Measurements from ENCODE around the gene ADAM17. TPM values are rescaled to one million over a fixed set of nuclear protein-coding genes. Genes with fewer than 3 reads are reported as not detected.
"Not testable (repeated sequence)": the region's sequence is repeated elsewhere in the genome, so short reads cannot be mapped to it uniquely, and the experiment has no call there.

Gene ADAM17
- total RNA-seq, 2 experiments from 2014 or later, result 23.0 to 24.4 TPM

GRCh38 chr2:9556121-9556743, 602 bp upstream of the ADAM17 start:
- peaks cover 15% of the 10 kb centered on the region for H3K36me3 Mint-ChIP-seq (ENCODE audit: low read depth)
- H3K27ac Mint-ChIP-seq, result peak overlapping the region; percentile 97
- DNase-seq, result no peak
- no peaks in the 10 kb centered on the region for H3K9me3 Mint-ChIP-seq
- no peaks in the 10 kb centered on the region for H3K27me3 Mint-ChIP-seq
- H3K4me1 Mint-ChIP-seq, result peaks cover 55% of the 10 kb centered on the region
- CTCF ChIA-PET, result interaction anchor here (0.7 to 2.8 kb wide), 14 partner anchors 8 to 797 kb away, joined by 3 to 9 read pairs (median 3); no protein-coding TSS in a partner anchor
- peak overlapping the region; percentile 96 for H3K4me3 Mint-ChIP-seq
- POLR2A ChIA-PET, result interaction anchor here (0.7 to 1.6 kb wide), 3 partner anchors 58 to 100 kb away, joined by 3 to 7 read pairs (median 4); no protein-coding TSS in a partner anchor

GRCh38 chr2:9554921-9555296, 721 bp downstream of the ADAM17 start:
- no peaks in the 10 kb centered on the region for H3K27me3 Mint-ChIP-seq

GRCh38 chr2:9552219-9553178, 3.1 kb downstream of the ADAM17 start:
- CTCF ChIA-PET, result interaction anchor here (0.7 kb wide), 1 partner anchor 1804 kb away, joined by 3 read pairs; no protein-coding TSS in a partner anchor
- Mint-ChIP-seq H3K9me3 (no peaks in the 10 kb centered on the region), H3K27ac (peak overlapping the region; percentile 77), H3K36me3 (ENCODE audit: low read depth) (peaks cover 7% of the 10 kb centered on the region), H3K27me3 (no peaks in the 10 kb centered on the region), H3K4me1 (peaks cover 66% of the 10 kb centered on the region), H3K4me3 (peak overlapping the region; percentile 2)
- no peak for DNase-seq
- POLR2A ChIA-PET, result no interaction called here

More at GRCh38 chr2:9554921-9555296, 721 bp downstream of the ADAM17 start:
- Mint-ChIP-seq H3K36me3 (ENCODE audit: low read depth) (peaks cover 11% of the 10 kb centered on the region), H3K9me3 (no peaks in the 10 kb centered on the region), H3K27ac (peak overlapping the region; percentile 97), H3K4me3 (peak overlapping the region; percentile 96), H3K4me1 (peaks cover 57% of the 10 kb centered on the region)
- ChIA-PET CTCF (interaction anchor here (1.0 to 2.8 kb wide), 9 partner anchors 11 to 798 kb away, joined by 3 to 9 read pairs (median 3); no protein-coding TSS in a partner anchor), POLR2A (interaction anchor here (0.6 to 0.7 kb wide), 2 partner anchors 77 to 198 kb away, joined by 3 to 5 read pairs; no protein-coding TSS in a partner anchor)
- DNase-seq, result peak; percentile 50

GRCh38 chr2:9550859-9551391, 4.7 kb downstream of the ADAM17 start:
- peaks cover 62% of the 10 kb centered on the region for H3K4me1 Mint-ChIP-seq
- H3K36me3 Mint-ChIP-seq (ENCODE audit: low read depth); DNase-seq; H3K9me3 Mint-ChIP-seq; H3K27ac Mint-ChIP-seq; POLR2A ChIA-PET; H3K4me3 Mint-ChIP-seq; H3K27me3 Mint-ChIP-seq: not testable (repeated sequence)
- CTCF ChIA-PET, result interaction anchor here (0.6 to 1.2 kb wide), 4 partner anchors 19 to 898 kb away, joined by 3 to 4 read pairs (median 3); no protein-coding TSS in a partner anchor

GRCh38 chr2:9549420-9549819, 6.2 kb downstream of the ADAM17 start:
- H3K27ac Mint-ChIP-seq, result no peak overlapping the region
- POLR2A ChIA-PET, result no interaction called here

GRCh38 chr2:9548506-9548905, 7.1 kb downstream of the ADAM17 start:
- POLR2A ChIA-PET, result interaction anchor here (0.6 kb wide), 1 partner anchor 16 kb away, joined by 3 read pairs; no protein-coding TSS in a partner anchor
- Mint-ChIP-seq H3K27me3 (no peaks in the 10 kb centered on the region), H3K36me3 (ENCODE audit: low read depth) (peaks cover 7% of the 10 kb centered on the region), H3K27ac (peak overlapping the region; percentile 81), H3K9me3 (no peaks in the 10 kb centered on the region), H3K4me3 (peak overlapping the region; percentile 58), H3K4me1 (peaks cover 64% of the 10 kb centered on the region)
- CTCF ChIA-PET, result interaction anchor here (0.8 to 0.9 kb wide), 2 partner anchors 27 to 165 kb away, joined by 3 read pairs; no protein-coding TSS in a partner anchor
- DNase-seq, result no peak

More at GRCh38 chr2:9549420-9549819, 6.2 kb downstream of the ADAM17 start:
- H3K36me3 Mint-ChIP-seq (ENCODE audit: low read depth), result peaks cover 7% of the 10 kb centered on the region
- H3K4me3 Mint-ChIP-seq, result no peak overlapping the region
- CTCF ChIA-PET, result interaction anchor here (0.8 to 0.9 kb wide), 2 partner anchors 28 to 164 kb away, joined by 3 read pairs; no protein-coding TSS in a partner anchor
- no peaks in the 10 kb centered on the region for H3K9me3 Mint-ChIP-seq
- H3K27me3 Mint-ChIP-seq, result no peaks in the 10 kb centered on the region
- peaks cover 64% of the 10 kb centered on the region for H3K4me1 Mint-ChIP-seq
- no peak for DNase-seq

DNA sequence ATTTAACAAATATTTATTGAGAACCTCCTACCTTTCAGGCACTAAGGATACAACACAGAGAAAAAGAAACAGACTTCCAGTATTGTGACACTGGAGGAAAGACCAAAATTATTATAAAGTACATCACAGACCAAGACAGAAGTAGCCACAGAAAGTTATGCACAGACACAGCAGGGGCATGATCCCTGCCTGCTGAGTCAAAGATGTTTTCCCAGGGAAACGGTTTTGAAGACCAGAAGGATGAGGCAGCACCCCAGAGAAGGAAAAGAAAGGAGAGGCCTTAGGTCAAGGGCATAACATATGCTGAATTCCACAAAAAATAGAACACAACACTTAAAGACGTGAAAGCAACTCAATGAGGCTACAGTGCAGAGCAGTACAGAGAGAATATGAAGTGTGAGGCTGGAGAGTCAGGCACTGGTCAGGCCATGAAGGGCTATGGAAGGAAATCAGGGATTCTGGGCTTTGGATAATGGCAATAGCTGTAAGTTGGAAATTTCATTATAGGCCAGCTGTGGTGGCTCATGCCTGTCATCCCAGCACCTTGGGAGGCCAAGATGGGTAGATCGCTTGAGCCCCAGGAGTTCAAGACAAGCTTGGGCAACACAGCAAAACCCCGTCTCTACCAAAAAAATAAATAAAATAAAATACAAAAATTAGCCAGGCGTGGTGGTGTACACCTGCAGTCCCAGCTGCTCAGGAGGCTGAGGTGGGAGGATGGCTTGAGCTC, 8.2 kb downstream of the ADAM17 start:
- Mint-ChIP-seq H3K9me3 (no peaks in the 10 kb centered on the region), H3K4me1 (peaks cover 62% of the 10 kb centered on the region), H3K27me3 (no peaks in the 10 kb centered on the region), H3K36me3 (ENCODE audit: low read depth) (peaks cover 13% of the 10 kb centered on the region), H3K4me3 (no peak overlapping the region), H3K27ac (no peak overlapping the region)
- POLR2A ChIA-PET, result no interaction called here
- DNase-seq, result no peak
- CTCF ChIA-PET, result interaction anchor here (0.6 to 0.7 kb wide), 2 partner anchors 10 to 257 kb away, joined by 3 to 4 read pairs; no protein-coding TSS in a partner anchor

GRCh38 chr2:9545502-9545901, 10.1 kb downstream of the ADAM17 start:
- H3K9me3 Mint-ChIP-seq, result no peaks in the 10 kb centered on the region
- no peak overlapping the region for H3K27ac Mint-ChIP-seq
- no peak overlapping the region for H3K4me3 Mint-ChIP-seq
- peaks cover 20% of the 10 kb centered on the region for H3K36me3 Mint-ChIP-seq (ENCODE audit: low read depth)
- no peak for DNase-seq
- H3K27me3 Mint-ChIP-seq, result no peaks in the 10 kb centered on the region
- peaks cover 49% of the 10 kb centered on the region for H3K4me1 Mint-ChIP-seq
- ChIA-PET POLR2A (no interaction called here), CTCF (interaction anchor here (0.8 kb wide), 1 partner anchor 237 kb away, joined by 3 read pairs; no protein-coding TSS in a partner anchor)

GRCh38 chr2:9543557-9543956, 12.1 kb downstream of the ADAM17 start:
- Mint-ChIP-seq H3K27me3 (no peaks in the 10 kb centered on the region), H3K4me3 (no peak overlapping the region), H3K9me3 (no peaks in the 10 kb centered on the region), H3K4me1 (peaks cover 43% of the 10 kb centered on the region), H3K36me3 (ENCODE audit: low read depth) (peaks cover 24% of the 10 kb centered on the region), H3K27ac (peak overlapping the region; percentile 42)
- ChIA-PET POLR2A (no interaction called here), CTCF (interaction anchor here (0.6 to 1.0 kb wide), 3 partner anchors 12 to 569 kb away, joined by 3 read pairs; partner anchors contain the start of gene ADAM17)
- DNase-seq, result peak; percentile 13

DNA sequence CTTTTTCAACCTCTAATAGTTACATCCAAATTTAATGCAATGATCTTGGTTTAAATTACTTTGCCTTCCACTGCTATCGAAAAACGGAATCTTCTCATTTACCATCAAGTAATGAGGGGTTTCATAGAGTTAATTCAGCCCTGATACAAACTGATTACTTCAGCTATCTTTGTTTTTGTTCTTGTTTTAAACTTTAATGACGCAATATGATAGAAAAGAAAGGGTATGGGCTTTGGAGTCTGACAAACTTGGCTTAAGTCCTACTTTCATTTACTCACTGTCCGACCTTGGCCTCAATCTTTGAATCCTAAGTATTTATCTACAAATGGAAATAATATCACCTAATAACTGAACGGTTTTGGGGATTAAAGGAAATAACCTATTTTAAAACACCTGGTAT, 16.1 kb downstream of the ADAM17 start:
- POLR2A ChIA-PET, result no interaction called here
- no peaks in the 10 kb centered on the region for H3K9me3 Mint-ChIP-seq
- CTCF ChIA-PET, result interaction anchor here (0.6 to 1.3 kb wide), 2 partner anchors 21 to 41 kb away, joined by 3 read pairs; no protein-coding TSS in a partner anchor
- no peaks in the 10 kb centered on the region for H3K27me3 Mint-ChIP-seq
- peaks cover 33% of the 10 kb centered on the region for H3K4me1 Mint-ChIP-seq
- DNase-seq, result no peak
- no peak overlapping the region for H3K4me3 Mint-ChIP-seq
- peaks cover 31% of the 10 kb centered on the region for H3K36me3 Mint-ChIP-seq (ENCODE audit: low read depth)
- no peak overlapping the region for H3K27ac Mint-ChIP-seq

DNA sequence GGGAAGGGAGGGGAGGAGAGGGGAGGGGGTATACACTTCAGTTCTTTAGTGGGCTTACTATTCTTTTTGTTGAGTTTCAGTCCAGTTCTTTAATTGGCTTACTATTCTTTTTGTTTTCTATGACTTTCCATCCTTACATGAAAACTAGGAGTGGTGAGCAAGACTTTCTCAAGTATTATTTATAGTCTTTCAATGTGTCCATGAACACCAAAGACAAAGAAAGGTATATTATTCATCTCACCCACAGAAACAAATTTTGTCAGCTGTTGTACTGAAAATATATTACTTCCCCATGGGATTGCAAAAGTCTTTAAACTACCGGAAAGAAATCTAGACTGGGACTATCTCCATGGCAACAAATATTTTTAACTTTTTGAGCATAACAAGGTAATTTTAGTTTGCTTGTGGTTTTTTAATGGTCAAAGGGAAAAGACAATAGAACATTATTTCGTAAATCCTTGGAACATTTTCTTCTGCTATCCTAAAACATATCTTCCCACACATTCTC, 17.6 kb downstream of the ADAM17 start:
- Mint-ChIP-seq H3K27ac (no peak overlapping the region), H3K4me3 (no peak overlapping the region), H3K9me3 (no peaks in the 10 kb centered on the region), H3K4me1 (peaks cover 26% of the 10 kb centered on the region), H3K27me3 (no peaks in the 10 kb centered on the region), H3K36me3 (ENCODE audit: low read depth) (peaks cover 25% of the 10 kb centered on the region)
- POLR2A ChIA-PET, result no interaction called here
- no peak for DNase-seq
- CTCF ChIA-PET, result interaction anchor here (1.4 to 1.9 kb wide), 2 partner anchors 10 to 16 kb away, joined by 3 to 4 read pairs; no protein-coding TSS in a partner anchor
